Tibial artery (tissue), 4 donors: ENCODE data around the gene RASA1.

Source experiments
- DNase-seq, 2 donors: peaks; one replicate each; pipeline ENCODE4 v3.0.0-alpha.2; 2019
- H3K27ac ChIP-seq, 2 donors: fragments of 200-600 bp; sonication (generic) in 1 of 2; 1 replicate in 1 of 2; 2 replicates in 1 of 2; pipeline ENCODE4 v1.5.1; 2018 to 2019; ENCODE audit warnings: mild to moderate bottlenecking in 1 of 2
- H3K27me3 ChIP-seq, 2 donors: fragments of 200-600 bp; sonication (generic) in 1 of 2; one replicate each; pipeline versions ENCODE4 v1.5.1 to v1.6.0; 2016 to 2019
- H3K36me3 ChIP-seq, 3 donors: fragments of 200-600 bp; sonication (generic) in 2 of 3; one replicate each; pipeline ENCODE4 v1.5.1; 2016 to 2019; ENCODE audit warnings: mild to moderate bottlenecking in 2 of 3
- H3K4me1 ChIP-seq, 4 donors: fragments of 200-600 bp; sonication (generic) in 2 of 4; 1 replicate in 3 of 4; 2 replicates in 1 of 4; pipeline ENCODE4 v1.5.1; 2016 to 2019
- H3K4me3 ChIP-seq, 2 donors: fragments of 200-600 bp; sonication (generic) in 1 of 2; 1 replicate in 1 of 2; 2 replicates in 1 of 2; pipeline ENCODE4 v1.5.1; 2018 to 2019; ENCODE audit warnings: mild to moderate bottlenecking in 2 of 2
- H3K9me3 ChIP-seq, 3 donors: fragments of 200-600 bp; sonication (generic) in 1 of 3; one replicate each; pipeline ENCODE4 v1.5.1; 2016 to 2019
- CTCF ChIP-seq, 2 experiments: fragments of 200-600 bp in 1 of 2; fragments of 450-650 bp in 1 of 2; IDR thresholded peaks; one replicate each; pipeline ENCODE4 v1.5.1; 2017 to 2019; ENCODE audit warnings: antibody characterized with exemption in 2 of 2, mild to moderate bottlenecking in 1 of 2, moderate library complexity in 1 of 2
- intact Hi-C: fragments of 100-400 bp; cut with DNase I; formaldehyde crosslinking; loops from one replicate; pipeline ENCODE4 v1.15.0; 2023; ENCODE audit warnings: low total_unique reads

RASA1 gene

GRCh38 chr5:87347841-87348240 is 80.2 kb downstream of the RASA1 start:
- Histone ChIP-seq H3K4me3 (no peak overlapping the region), H3K4me1 (peaks cover 0 to 6% (median 0%) of the 10 kb centered on the region in 4 donors), H3K36me3 (peaks cover 16 to 19% (median 16%) of the 10 kb centered on the region in 3 donors), H3K27me3 (no peaks in the 10 kb centered on the region), H3K9me3 (no peaks in the 10 kb centered on the region), H3K27ac (no peak overlapping the region)
- DNase-seq, result no peak
- intact Hi-C loops, result no loop called here
- no peak for TF ChIP-seq CTCF (IDR thresholded peaks at IDR 0.05)

GRCh38 chr5:87354496-87354895 is 86.8 kb downstream of the RASA1 start:
- Histone ChIP-seq H3K9me3 (no peaks in the 10 kb centered on the region), H3K4me1 (no peaks in the 10 kb centered on the region), H3K27ac (no peak overlapping the region), H3K36me3 (peaks cover 17 to 24% (median 17%) of the 10 kb centered on the region in 3 donors), H3K27me3 (no peaks in the 10 kb centered on the region), H3K4me3 (no peak overlapping the region)
- DNase-seq, result no peak
- intact Hi-C loops, result no loop called here
- TF ChIP-seq CTCF (IDR thresholded peaks at IDR 0.05), result no peak

GRCh38 chr5:87359106-87359505 is 91.4 kb downstream of the RASA1 start:
- intact Hi-C loops, result no loop called here
- Histone ChIP-seq H3K4me1 (no peaks in the 10 kb centered on the region), H3K36me3 (peaks cover 12 to 25% (median 13%) of the 10 kb centered on the region in 3 donors), H3K27ac (no peak overlapping the region), H3K4me3 (no peak overlapping the region), H3K27me3 (no peaks in the 10 kb centered on the region), H3K9me3 (no peaks in the 10 kb centered on the region)
- TF ChIP-seq CTCF (IDR thresholded peaks at IDR 0.05), result no peak
- no peak for DNase-seq

GRCh38 chr5:87360132-87360531 is 92.4 kb downstream of the RASA1 start:
- TF ChIP-seq CTCF (IDR thresholded peaks at IDR 0.05), result no peak
- H3K4me1 ChIP-seq, result no peaks in the 10 kb centered on the region
- peaks cover 9 to 17% (median 16%) of the 10 kb centered on the region in 3 donors for H3K36me3 ChIP-seq
- H3K27me3 ChIP-seq, result no peaks in the 10 kb centered on the region
- DNase-seq, result no peak
- H3K9me3 ChIP-seq, result no peaks in the 10 kb centered on the region
- H3K4me3 ChIP-seq, result no peak overlapping the region
- intact Hi-C loops, result no loop called here
- no peak overlapping the region for H3K27ac ChIP-seq

- intact Hi-C loops, result no loop called here
- H3K27ac ChIP-seq, result no peak overlapping the region
Measured at GRCh38 chr5:87361031-87361445, 93.4 kb downstream of the RASA1 start.

More at GRCh38 chr5:87361031-87361445, 93.4 kb downstream of the RASA1 start:
- no peak overlapping the region for H3K4me3 ChIP-seq
- DNase-seq, result no peak
- no peak for TF ChIP-seq CTCF (IDR thresholded peaks at IDR 0.05)
- no peaks in the 10 kb centered on the region for H3K4me1 ChIP-seq
- H3K27me3 ChIP-seq, result no peaks in the 10 kb centered on the region
- peaks cover 4 to 15% (median 9%) of the 10 kb centered on the region in 3 donors for H3K36me3 ChIP-seq
- H3K9me3 ChIP-seq, result no peaks in the 10 kb centered on the region
